NCI-H1417 (cell line): ENCODE results near the gene SSB.
"Not testable (repeated sequence)": the region's sequence is repeated elsewhere in the genome, so short reads cannot be mapped to it uniquely, and the experiment has no call there.

Experiments
- DNase-seq, 3 experiments: peaks; one replicate each; lab custom pipeline; 2025; lab: John Stamatoyannopoulos, UW

Gene SSB

GRCh38 chr2:169828141-169828811 is 29.6 kb downstream of the SSB start:
- peak; percentile 4 to 50 (median 13) for DNase-seq

DNA sequence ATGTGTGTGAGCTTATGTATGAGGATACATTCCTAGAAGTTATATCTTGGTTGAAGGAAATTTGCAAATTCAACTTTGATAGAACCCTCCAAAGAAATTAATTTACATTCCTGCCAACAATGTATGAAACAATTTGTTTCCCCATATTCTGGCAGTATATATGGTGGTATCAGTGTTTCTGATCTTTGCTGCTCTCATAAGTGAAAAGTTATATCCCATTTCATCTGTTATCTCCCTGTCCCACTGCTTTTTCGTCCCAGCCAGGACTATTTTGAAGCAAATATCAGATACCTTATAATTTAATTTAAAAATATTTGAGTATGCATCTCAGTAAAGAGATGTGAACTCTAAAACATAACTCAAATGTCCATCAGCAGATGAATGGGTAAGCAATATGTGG is 35.7 kb downstream of the SSB start:
- no peak for DNase-seq

GRCh38 chr2:169838743-169839489 is 40.2 kb downstream of the SSB start:
- DNase-seq = no peak

- DNase-seq = no peak
These were observed 41.5 kb downstream of the SSB start for GRCh38 chr2:169839954-169840746.

DNA sequence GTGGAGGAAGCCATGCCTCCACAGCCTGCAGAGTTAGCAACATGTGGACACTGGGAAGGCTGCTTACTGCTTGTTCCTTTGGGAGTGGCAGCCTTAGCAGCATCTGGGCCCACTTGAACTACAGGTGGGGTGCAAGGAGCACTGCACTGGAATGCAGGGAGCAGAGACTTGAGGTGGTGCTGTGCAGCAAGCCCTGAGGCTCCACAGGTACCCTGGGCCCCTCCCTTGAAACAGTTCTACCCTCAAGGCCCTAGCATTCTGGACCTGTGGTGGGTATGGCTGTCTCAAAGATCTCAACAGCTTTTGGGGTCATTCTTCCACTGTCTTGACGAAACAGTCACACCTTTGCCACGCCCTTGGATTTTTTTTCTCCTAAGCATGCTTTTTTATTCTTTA is 42.1 kb downstream of the SSB start:
- no peak for DNase-seq

DNA sequence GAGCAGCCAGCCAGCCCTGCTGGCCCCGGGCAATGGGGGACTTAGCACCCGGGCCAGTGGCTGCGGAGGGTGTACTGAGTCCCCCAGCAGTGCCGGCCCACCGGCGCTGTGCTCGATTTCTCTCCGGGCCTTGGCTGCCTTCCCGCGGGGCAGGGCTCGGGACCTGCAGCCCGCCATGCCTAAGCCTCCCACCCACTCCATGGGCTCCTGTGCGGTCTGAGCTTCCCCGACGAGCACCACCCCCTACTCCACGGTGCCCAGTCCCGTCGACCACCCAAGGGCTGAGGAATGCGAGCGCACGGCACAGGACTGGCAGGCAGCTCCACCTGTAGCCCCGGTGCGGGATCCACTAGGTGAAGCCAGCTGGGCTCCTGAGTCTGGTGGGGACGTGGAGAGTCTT is 43.0 kb downstream of the SSB start:
- not testable (repeated sequence) for DNase-seq

- DNase-seq = no peak
These were observed 46.3 kb downstream of the SSB start for GRCh38 chr2:169845016-169845415.

DNA sequence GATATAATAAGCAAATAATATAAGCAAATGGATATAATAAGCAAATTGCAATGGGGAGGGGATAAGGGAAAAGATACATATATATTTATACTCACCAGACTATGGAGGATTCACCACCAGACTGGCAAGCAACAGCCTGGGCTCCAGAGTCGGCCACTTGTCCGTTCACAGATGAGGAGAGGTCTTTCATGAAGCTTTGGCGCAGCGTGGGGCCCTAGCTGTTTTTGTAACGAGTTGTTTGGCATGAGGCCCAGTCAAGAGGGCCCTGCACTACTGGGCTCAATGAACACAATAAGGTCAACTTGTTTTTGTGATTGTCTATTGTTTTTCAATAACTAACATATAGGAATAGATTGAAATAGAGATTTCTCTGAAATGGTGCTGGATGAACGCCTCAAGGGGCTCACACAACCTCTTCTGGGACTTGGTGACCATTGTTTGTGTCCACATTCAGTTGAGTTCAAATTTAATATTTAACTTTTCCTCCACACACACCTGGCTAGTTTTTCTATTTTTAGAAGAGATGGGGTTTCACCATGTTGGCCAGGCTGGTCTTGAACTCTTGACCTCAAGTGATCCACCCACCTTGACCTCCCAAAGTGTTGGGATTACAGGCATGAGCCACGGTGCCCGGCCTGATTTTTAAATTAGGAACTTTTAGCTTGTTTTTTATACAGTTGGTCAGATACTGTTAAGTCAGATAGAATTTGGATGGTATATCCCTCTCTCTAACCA is 50.5 kb downstream of the SSB start:
- DNase-seq = not testable (repeated sequence)

GRCh38 chr2:169849710-169850109 is 51.0 kb downstream of the SSB start:
- no peak for DNase-seq

DNA sequence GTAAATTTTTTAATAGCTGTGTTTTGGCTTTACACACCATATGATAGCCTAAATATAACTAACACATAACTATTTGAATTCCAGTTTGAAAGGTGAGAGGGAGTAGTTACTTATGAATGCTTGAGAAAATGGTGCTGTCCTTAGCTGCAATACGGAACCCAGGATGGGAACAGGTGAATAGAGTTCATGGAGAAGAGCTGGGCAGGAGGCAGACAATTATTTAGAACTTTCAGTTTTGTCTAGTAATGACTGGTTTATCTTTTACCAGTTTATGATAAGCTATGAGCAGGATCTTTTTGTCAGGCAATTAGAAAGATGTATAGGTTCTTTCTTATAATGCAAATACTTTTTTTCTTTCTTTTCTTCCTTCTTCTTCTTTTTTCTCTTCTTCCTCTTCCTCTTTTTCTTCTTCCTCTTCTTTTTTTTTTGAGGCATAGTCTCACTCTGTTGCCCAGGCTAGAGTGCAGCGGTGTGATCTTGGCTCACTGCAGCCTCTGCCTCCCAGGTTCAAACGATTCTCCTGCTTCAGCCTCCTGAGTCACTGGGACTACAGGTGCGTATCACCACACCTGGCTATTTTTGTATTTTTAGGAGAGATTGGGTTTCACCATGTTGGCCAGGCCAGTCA is 54.5 kb downstream of the SSB start:
- no peak for DNase-seq

DNA sequence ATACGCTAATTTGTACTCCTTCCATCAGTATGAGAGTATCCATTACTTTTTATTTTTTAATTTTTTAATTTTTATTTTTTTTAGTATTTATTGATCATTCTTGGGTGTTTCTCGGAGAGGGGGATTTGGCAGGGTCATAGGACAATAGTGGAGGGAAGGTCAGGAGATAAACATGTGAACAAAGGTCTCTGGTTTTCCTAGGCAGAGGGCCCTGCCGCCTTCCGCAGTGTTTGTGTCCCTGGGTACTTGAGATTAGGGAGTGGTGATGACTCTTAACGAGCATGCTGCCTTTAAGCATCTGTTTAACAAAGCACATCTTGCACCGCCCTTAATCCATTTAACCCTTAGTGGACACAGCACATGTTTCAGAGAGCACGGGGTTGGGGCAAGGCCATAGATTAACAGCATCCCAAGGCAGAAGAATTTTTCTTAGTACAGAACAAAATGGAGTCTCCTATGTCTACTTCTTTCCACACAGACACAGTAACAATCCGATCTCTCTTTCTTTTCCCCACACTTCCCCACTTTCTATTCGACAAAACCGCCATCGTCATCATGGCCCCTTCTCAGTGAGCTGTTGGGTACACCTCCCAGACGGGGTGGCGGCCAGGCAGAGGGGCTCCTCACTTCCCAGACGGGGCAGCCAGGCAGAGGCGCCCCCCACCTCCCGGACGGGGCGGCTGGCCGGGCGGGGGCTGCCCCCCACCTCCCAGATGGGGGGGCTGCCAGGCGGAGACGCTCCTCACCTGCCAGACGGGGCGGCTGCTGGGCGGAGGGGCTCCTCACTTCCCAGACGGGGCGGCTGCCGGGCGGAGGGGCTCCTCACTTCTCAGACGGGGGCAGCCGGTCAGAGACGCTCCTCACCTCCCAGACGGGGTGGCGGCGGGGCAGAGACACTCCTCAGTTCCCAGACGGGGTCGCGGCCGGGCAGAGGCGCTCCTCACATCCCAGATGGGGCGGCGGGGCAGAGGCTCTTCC is 56.9 kb downstream of the SSB start:
- DNase-seq = not testable (repeated sequence)

DNA sequence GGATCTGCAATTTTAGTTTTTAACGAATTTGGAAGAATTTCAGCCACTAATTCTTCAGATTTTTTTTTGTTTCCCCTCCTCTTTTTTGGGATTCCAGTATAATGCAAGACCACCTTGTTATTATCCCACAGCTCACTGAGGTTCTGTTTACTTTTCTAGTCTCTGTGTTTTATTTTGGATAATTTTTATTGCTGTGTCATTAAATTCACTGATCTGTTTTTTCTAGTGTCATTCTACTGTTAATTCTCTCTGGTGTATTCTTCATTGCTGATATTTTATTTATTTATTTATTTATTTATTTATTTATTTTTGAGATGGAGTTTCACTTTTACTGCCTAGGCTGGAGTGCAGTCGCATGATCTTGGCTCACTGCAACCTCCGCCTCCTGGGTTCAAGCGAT is 60.8 kb downstream of the SSB start:
- DNase-seq = no peak

GRCh38 chr2:169860149-169860548 is 61.5 kb downstream of the SSB start:
- DNase-seq = no peak
